CD4-positive, alpha-beta T cell (primary cell): ENCODE results near the gene CEP20. TPM values are rescaled to one million over a fixed set of nuclear protein-coding genes. Genes with fewer than 3 reads are reported as not detected.

ENCODE experiments used
- ATAC-seq: fragments of 200-7000 bp; cut with Tn5 transposase; one replicate; pipeline ENCODE4 v1.10.0; 2022; ENCODE audit warnings: mild to moderate bottlenecking; ENCODE audit not compliant: poor library complexity
- CTCF ChIA-PET: fragments of 350-600 bp; sonication (Branson Sonifier 250); formaldehyde crosslinking; loops from one replicate; lab custom pipeline; 2021; ENCODE audit warnings: antibody characterized with exemption, inconsistent platforms; lab: Charles Lee
- POLR2A ChIA-PET: fragments of 350-600 bp; sonication (Branson Sonifier 250); formaldehyde crosslinking; loops from one replicate; lab custom pipeline; 2021; ENCODE audit warnings: antibody characterized with exemption, inconsistent platforms; lab: Charles Lee
- DNase-seq, 14 experiments: peaks; one replicate each; pipeline ENCODE4 v3.0.0-alpha.2; 2013 to 2020; ENCODE audit warnings: mixed read lengths in 2 of 14
- H3K27ac ChIP-seq, 2 donors: one replicate each; pipeline versions ENCODE4 v1.5.1 to v1.7.0; 2013; ENCODE audit warnings: low read length in 2 of 2, low read depth in 1 of 2, mild to moderate bottlenecking in 1 of 2
- H3K27me3 ChIP-seq, 2 experiments: 1 replicate in 1 of 2; 2 replicates in 1 of 2; pipeline versions ENCODE4 v1.6.1 to v1.7.0; 2013; ENCODE audit warnings: low read length in 2 of 2, control low read depth in 1 of 2, mild to moderate bottlenecking in 1 of 2, moderate library complexity in 1 of 2; ENCODE audit not compliant: insufficient read depth in 2 of 2, control insufficient read depth in 1 of 2
- H3K36me3 ChIP-seq: one replicate; pipeline ENCODE4 v1.6.1; 2013; ENCODE audit warnings: low read length, control low read depth; ENCODE audit not compliant: insufficient read depth
- H3K4me1 ChIP-seq: one replicate; pipeline ENCODE4 v1.6.1; 2013; ENCODE audit warnings: low read length, control low read depth; ENCODE audit not compliant: insufficient read depth
- H3K4me3 ChIP-seq: one replicate; pipeline ENCODE4 v1.5.1; 2013; ENCODE audit warnings: mild to moderate bottlenecking, low read length, moderate library complexity
- H3K9me3 ChIP-seq, 2 experiments: 1 replicate in 1 of 2; 2 replicates in 1 of 2; pipeline versions ENCODE4 v1.6.1 to v1.7.0; 2013; ENCODE audit warnings: low read length in 2 of 2, mild to moderate bottlenecking in 2 of 2, control low read depth in 1 of 2, moderate library complexity in 1 of 2; ENCODE audit not compliant: control insufficient read depth in 1 of 2, insufficient read depth in 1 of 2
- H3K27ac Mint-ChIP-seq: one replicate; pipeline ENCODE4 v1.8.0; 2020; ENCODE audit warnings: mixed read lengths
- H3K27me3 Mint-ChIP-seq: one replicate; pipeline ENCODE4 v1.8.0; 2021; ENCODE audit warnings: mixed read lengths
- H3K36me3 Mint-ChIP-seq: one replicate; pipeline ENCODE4 v1.8.0; 2021; ENCODE audit warnings: low read depth, mixed read lengths
- H3K4me1 Mint-ChIP-seq: one replicate; pipeline ENCODE4 v1.8.0; 2021; ENCODE audit warnings: low read depth, mixed read lengths
- H3K4me3 Mint-ChIP-seq: one replicate; pipeline ENCODE4 v1.8.0; 2020; ENCODE audit warnings: mild to moderate bottlenecking, mixed read lengths
- H3K9me3 Mint-ChIP-seq: one replicate; pipeline ENCODE4 v1.8.0; 2020; ENCODE audit warnings: mixed read lengths
- intact Hi-C, 2 experiments: fragments of 100-400 bp; cut with DNase I in 1 of 2; cut with micrococcal nuclease in 1 of 2; formaldehyde crosslinking; loops; one replicate each; pipeline versions ENCODE4 v1.15.1 to v1.9.0; 2023 to 2025; cut with DNase I, micrococcal nuclease
- total RNA-seq, 174 experiments: library from RNA in 2 of 174; stranded (reverse) in 2 of 174; gene quantifications; one replicate each; pipeline ENCODE4 v1.2.3 and lab custom pipeline; 2021 to 2026
- TF ChIP-seq, protein P1 (sequence below): fragments of 200-600 bp; IDR thresholded peaks from one replicate; pipeline ENCODE4 v1.8.0; 2022; ENCODE audit warnings: antibody characterized with exemption, mild to moderate bottlenecking

CEP20 gene
- total RNA-seq, 2 experiments from 2014 or later = 14.4 to 15.5 TPM

DNA sequence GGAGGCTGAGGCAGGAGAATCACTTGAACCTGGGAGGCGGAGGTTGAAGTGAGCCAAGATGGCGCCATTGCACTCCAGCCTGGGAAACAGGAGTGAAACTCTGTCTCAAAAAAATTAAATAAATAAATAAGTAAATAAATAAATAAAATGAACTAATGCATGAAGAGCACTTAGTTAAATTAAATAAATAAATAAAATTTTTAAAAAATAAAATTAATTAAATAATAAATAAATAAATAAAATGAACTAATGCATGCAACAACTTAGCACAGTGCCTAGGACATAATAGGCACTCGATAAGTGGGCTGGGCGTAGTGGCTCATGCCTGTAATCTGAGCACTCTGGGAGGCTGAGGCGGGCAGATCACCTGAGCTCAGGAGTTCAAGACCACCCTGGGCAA lies 15.6 kb upstream of the CEP20 start:
- ATAC-seq (no peak), DNase-seq (no peak)
- no peaks in the 10 kb centered on the region for H3K36me3 ChIP-seq
- ChIA-PET CTCF (no interaction called here), POLR2A (no interaction called here)
- H3K27me3 ChIP-seq = no peaks in the 10 kb centered on the region
- no peak overlapping the region for H3K27ac ChIP-seq
- intact Hi-C loops = no loop called here
- peaks cover 0 to 8% of the 10 kb centered on the region in 2 experiments for H3K9me3 ChIP-seq
- H3K4me1 ChIP-seq = no peaks in the 10 kb centered on the region
- no peaks in the 10 kb centered on the region for H3K4me1 Mint-ChIP-seq
- TF ChIP-seq, protein P1, sequence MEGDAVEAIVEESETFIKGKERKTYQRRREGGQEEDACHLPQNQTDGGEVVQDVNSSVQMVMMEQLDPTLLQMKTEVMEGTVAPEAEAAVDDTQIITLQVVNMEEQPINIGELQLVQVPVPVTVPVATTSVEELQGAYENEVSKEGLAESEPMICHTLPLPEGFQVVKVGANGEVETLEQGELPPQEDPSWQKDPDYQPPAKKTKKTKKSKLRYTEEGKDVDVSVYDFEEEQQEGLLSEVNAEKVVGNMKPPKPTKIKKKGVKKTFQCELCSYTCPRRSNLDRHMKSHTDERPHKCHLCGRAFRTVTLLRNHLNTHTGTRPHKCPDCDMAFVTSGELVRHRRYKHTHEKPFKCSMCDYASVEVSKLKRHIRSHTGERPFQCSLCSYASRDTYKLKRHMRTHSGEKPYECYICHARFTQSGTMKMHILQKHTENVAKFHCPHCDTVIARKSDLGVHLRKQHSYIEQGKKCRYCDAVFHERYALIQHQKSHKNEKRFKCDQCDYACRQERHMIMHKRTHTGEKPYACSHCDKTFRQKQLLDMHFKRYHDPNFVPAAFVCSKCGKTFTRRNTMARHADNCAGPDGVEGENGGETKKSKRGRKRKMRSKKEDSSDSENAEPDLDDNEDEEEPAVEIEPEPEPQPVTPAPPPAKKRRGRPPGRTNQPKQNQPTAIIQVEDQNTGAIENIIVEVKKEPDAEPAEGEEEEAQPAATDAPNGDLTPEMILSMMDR = no peak
- H3K4me3 Mint-ChIP-seq = no peak overlapping the region
- H3K27me3 Mint-ChIP-seq = no peaks in the 10 kb centered on the region
- H3K9me3 Mint-ChIP-seq = no peaks in the 10 kb centered on the region
- H3K36me3 Mint-ChIP-seq = no peaks in the 10 kb centered on the region
- H3K4me3 ChIP-seq = no peak overlapping the region
- H3K27ac Mint-ChIP-seq = no peak overlapping the region

DNA sequence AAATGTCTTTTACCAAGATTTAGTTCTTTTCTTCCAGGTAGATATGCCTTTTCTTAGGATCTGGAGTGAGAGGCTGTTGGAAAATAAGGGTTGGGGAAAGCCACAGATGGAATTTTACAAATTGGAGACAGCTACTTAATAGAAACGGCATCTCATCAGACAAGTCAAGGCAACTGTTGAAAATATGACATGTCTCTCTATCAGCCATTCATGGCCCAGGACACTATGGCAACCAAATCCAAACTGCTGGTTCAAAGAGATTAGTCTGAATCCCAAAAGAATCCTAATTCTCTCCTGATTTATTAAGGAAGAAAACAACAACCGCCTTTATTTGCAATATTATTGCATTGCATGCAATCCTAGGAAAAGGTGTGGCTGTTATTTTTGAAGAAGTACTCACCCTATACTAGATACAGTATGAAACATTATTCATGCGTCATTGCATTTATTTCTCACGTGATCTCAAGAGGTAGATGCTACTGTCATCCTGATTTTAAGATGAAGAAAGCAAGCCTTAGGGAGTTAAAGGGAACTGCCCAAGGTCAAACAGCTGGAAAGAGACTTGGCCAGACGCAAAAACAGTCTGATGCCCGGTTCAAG lies 12.6 kb upstream of the CEP20 start:
- intact Hi-C loops = no loop called here
- CTCF ChIA-PET = no interaction called here
- no peaks in the 10 kb centered on the region for H3K27me3 Mint-ChIP-seq
- H3K27ac ChIP-seq = no peak overlapping the region
- H3K9me3 Mint-ChIP-seq = no peaks in the 10 kb centered on the region
- no peaks in the 10 kb centered on the region for H3K36me3 Mint-ChIP-seq
- H3K4me3 Mint-ChIP-seq = no peak overlapping the region
- H3K4me1 Mint-ChIP-seq = no peaks in the 10 kb centered on the region
- H3K4me1 ChIP-seq = no peaks in the 10 kb centered on the region
- no peak for ATAC-seq
- TF ChIP-seq, protein P1 = no peak
- no peaks in the 10 kb centered on the region for H3K36me3 ChIP-seq
- no peaks in the 10 kb centered on the region for H3K27me3 ChIP-seq
- no peak overlapping the region for H3K27ac Mint-ChIP-seq
- no peak overlapping the region for H3K4me3 ChIP-seq
- no peak for DNase-seq
- peaks cover 0 to under 1% of the 10 kb centered on the region in 2 experiments for H3K9me3 ChIP-seq
- POLR2A ChIA-PET = no interaction called here

DNA sequence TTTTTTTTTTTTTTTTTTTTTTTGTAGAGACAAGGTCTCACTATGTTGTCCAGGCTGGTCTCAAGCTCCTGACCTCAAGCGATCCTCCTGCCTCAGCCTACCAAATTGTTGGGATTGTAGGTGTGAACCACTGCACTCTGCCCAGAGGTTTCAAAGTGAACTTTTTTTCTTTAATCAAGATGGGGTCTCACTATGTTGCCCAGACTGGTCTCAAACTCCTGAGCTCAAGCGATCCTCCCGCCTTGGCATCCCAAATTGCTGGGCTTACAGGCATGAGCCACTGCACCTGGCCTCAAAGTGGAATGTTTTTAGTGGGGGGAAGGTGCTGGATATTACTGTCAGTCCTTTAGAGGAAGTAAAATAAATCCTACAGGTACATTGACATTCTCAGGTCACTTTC lies 12.0 kb upstream of the CEP20 start:
- intact Hi-C loops = no loop called here
- Histone ChIP-seq H3K9me3 (no peaks in the 10 kb centered on the region), H3K27me3 (no peaks in the 10 kb centered on the region), H3K27ac (no peak overlapping the region), H3K4me3 (no peak overlapping the region), H3K36me3 (no peaks in the 10 kb centered on the region), H3K4me1 (no peaks in the 10 kb centered on the region)
- Mint-ChIP-seq H3K9me3 (no peaks in the 10 kb centered on the region), H3K36me3 (no peaks in the 10 kb centered on the region), H3K27ac (no peak overlapping the region), H3K4me1 (no peaks in the 10 kb centered on the region), H3K4me3 (no peak overlapping the region), H3K27me3 (no peaks in the 10 kb centered on the region)
- DNase-seq (no peak), ATAC-seq (no peak)
- ChIA-PET POLR2A (no interaction called here), CTCF (no interaction called here)
- TF ChIP-seq, protein P1 = no peak
